Dermis microvascular lymphatic vessel endothelial cell (primary cell): ENCODE data around the gene RBM4B. TPM values are rescaled to one million over a fixed set of nuclear protein-coding genes. Genes with fewer than 3 reads are reported as not detected.
"Not testable (repeated sequence)": the region's sequence is repeated elsewhere in the genome, so short reads cannot be mapped to it uniquely, and the experiment has no call there.

Experiments used
- DNase-seq, 2 donors: peaks; one replicate each; pipeline versions ENCODE4 v3.0.0 to v3.0.0-alpha.2; 2010; ENCODE audit warnings: low read depth in 2 of 2
- total RNA-seq: library from RNA; depleted of rRNA; stranded (reverse); fragments of >200 nt; gene quantifications from 2 replicates; pipeline ENCODE4 v1.2.1, GENCODE V29; 2014

Gene RBM4B, protein sequence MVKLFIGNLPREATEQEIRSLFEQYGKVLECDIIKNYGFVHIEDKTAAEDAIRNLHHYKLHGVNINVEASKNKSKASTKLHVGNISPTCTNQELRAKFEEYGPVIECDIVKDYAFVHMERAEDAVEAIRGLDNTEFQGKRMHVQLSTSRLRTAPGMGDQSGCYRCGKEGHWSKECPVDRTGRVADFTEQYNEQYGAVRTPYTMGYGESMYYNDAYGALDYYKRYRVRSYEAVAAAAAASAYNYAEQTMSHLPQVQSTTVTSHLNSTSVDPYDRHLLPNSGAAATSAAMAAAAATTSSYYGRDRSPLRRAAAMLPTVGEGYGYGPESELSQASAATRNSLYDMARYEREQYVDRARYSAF
- 18.4 and 23.6 TPM in 2 replicates for total RNA-seq

DNA sequence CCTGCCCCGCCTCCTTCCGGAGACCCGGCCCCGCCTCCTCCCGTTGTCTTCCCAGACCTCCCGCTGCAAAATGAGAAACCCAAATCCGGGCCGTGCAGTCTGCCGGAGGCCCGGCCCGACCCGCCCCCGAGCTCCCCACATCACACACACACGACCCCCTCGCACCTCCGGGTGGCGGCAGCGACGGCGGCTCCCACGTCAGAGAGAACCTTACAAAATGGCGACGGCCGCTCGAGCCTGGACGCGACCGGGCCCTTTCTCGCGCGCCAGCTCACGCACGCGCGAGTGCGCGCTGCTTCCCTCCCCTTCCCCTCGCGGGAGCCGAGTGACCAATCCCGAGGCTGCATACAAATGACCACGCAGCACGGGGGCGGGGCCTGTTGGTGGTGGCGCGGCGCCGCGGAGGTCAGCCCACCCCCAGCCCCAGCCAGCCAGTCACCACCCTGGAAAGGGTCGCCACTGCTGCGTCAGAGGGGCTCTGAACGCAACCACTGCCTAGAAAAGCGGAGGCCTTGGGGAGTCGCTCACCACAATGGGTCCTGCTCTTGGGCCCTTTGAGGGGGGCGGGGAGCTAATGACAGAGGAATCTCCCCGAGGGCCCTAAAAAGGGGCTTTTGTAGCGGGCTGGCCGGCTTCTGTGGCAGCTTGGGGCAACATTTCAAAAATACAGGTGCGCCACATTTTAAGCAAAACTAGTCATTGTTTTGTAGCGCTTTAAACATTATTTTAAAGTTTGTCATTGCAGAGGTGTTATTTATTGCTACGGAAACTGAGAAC is at the start of gene RBM4B:
Gene RBM4B (minus strand): TSS at position 289 of the 777 bp plus-strand sequence. CDS start 808 bp downstream, outside the sequence.
- DNase-seq = peak; percentile 90 to 98

GRCh38 chr11:66725647-66726046 is 48.0 kb upstream of the RBM4B start:
- no peak for DNase-seq

GRCh38 chr11:66725114-66725513 is 47.4 kb upstream of the RBM4B start:
- no peak for DNase-seq

DNA sequence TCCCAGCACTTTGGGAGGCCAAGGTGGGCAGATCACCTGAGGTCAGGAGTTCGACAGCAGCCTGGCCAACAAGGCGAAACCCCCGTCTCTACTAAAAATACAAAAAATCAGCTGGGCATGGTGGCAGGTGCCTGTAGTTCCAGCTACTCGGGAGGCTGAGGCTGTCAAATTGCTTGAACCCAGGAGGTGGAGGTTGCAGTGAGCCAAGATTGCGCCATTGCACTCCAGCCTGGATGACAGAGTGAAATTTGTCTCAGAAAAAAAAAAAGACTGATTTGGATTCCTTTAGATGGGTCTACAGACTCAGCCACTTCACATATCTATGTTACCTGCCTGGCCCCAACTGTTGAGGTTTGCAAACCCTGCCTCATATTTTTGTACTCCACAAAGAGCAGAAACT is 46.5 kb upstream of the RBM4B start:
- not testable (repeated sequence) for DNase-seq

GRCh38 chr11:66723693-66724092 is 46.0 kb upstream of the RBM4B start:
- no peak for DNase-seq

DNA sequence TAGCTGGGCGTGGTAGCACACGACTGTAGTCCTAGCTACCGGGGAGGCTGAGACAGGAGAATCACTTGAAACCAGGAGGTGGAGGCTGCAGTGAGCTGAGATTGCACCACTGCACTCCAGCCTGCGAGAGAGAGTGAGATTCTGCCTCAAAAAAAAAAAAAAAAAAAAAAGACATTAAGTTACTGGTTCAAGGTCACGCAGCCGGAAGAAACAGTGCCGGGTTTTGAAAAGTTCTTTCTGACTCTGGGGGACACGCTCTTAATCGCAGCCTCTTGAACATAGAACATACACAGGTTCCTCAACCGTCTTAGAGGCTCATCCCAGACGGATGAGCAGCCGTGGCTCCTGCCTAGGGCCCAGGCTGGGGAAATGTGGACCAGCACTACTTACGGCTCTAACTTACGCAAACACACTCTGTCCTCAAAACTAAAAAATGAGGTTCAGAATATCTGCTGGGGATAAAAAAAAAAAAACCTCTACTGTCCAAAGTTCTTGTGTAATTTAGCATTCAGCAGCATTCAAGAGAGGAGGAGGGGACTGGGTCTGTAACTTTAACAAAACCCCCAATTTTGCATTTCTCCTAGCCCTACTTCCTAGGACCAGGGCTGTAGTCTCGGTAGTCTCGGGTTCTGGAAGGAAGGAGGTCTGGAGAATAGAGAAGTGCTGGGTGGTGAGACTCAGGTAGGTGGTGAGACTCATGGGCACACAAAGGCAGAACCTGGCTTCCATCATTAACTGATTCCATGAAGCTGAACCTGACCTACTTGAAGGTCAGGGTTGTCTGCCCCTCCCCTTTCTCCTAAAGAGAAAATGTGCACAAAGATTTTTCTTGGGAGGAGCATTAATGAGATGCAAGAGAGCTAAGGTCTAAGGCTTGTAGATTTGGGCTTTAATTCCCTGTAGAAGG is 45.3 kb upstream of the RBM4B start:
- no peak for DNase-seq

DNA sequence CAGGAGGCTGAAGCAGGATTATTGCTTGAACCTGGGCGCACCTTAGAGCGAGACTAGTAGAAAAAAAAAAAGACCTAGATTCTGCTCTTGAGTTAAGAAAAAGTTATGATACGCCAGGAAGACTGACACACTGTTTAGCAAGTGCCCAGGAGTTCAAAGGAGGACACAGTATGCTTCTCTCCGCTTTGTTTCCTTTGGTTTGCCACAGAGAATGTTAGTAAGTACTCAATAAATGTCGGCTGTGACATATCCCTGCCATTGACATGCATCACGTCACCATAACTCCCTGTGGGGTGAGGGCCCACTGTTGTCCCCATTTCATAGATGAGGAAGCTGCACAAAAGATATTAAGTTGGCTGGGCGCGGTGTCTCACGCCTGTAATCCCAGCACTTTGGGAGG is 44.3 kb upstream of the RBM4B start:
- no peak for DNase-seq

- DNase-seq = no peak
Observed at GRCh38 chr11:66720899-66721470, 43.3 kb upstream of the RBM4B start.

- peak; percentile 18 to 69 for DNase-seq
Observed at GRCh38 chr11:66720223-66720898, 42.7 kb upstream of the RBM4B start.

- no peak for DNase-seq
Observed at GRCh38 chr11:66719111-66719872, 41.6 kb upstream of the RBM4B start.

DNA sequence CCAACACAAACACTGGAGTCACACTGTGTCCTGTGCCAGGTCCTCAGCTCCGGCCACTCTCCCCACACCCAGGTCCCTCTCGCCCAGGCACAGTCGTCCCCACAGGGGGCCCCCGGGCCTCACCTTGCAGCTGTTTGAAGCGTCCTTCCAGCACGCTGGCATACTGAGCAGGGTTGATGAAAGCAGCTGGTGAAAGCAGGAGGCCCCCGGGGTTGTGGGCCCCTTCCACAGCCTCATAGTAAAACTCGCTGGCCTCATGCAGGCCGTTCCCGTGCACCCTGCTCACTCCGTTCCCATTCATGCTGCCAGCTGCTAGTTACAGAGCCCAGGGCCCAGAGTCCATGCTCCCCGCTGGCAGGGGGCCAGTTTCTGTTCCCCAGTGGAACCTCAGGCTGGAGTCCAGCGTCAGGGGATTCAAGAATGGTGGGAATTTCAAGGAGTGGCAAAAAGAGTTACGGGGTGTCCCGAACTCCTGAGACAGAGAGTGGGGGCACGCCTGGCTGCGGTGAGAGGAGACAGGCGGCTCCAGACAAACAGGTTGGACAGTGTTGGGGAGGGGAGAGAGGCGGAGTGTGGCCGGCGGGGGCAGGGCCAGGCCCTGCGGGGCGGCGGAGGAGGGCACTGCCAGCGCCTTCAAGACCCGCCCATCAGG is 40.8 kb upstream of the RBM4B start:
- DNase-seq = no peak

DNA sequence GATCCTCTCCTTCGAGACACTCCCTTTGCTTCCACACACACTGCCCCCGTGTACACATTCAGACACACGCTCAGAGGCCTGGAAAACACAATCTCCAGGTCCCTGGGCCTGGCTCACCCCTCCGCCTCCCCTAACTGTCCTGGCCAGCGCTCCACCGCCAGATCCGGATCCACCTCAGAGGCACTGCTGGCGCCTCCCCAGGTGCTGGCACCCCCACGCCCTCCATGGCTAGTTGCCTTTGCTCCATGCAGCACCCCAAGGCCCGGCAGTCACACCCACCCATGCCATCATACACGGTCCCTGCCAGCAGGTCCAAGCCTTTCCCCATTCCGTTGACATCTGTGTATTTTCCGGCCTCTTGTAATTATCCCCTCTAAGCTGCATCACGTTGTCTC is 40.2 kb upstream of the RBM4B start:
- DNase-seq = no peak

- no peak for DNase-seq
Observed at GRCh38 chr11:66716996-66717395, 39.3 kb upstream of the RBM4B start.

GRCh38 chr11:66715346-66716085 is 37.8 kb upstream of the RBM4B start:
- no peak for DNase-seq

GRCh38 chr11:66713746-66714480 is 36.2 kb upstream of the RBM4B start:
- no peak for DNase-seq

- no peak for DNase-seq
Observed at GRCh38 chr11:66710384-66710930, 32.8 kb upstream of the RBM4B start.

DNA sequence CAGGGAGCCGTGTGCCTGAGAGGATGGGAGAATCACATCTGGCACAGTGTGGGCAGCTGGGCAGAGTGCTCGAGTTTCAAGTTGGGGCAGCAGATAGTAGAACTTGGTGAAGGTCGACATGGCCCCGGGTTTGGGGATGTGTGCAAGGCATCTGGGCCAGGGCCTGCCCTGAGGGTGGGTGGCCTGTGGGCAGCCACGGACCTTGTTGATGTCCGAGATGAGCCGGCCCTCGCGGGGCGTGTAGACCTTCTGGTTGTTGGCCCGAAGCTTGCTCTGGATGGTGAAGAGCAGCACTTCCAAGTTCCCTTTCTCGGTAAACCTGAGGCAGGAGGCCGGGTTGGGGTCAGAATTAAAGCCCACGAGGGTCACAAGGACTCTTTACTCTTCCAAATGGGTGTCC is 31.0 kb upstream of the RBM4B start:
- no peak for DNase-seq

- no peak for DNase-seq
Observed at GRCh38 chr11:66708094-66708493, 30.4 kb upstream of the RBM4B start.
